Stimulated activated CD4-positive, alpha-beta T cell treated with anti-CD3 and anti-CD28 coated beads, TNF-alpha, amount 100 ng/mL, for 48 hours (primary cell): Measurements from ENCODE around the gene CD1E.
"Not testable (repeated sequence)": the region's sequence is repeated elsewhere in the genome, so short reads cannot be mapped to it uniquely, and the experiment has no call there.

Experiments used
- DNase-seq, 3 donors: peaks; one replicate each; pipeline ENCODE4 v3.0.0-alpha.2; 2020; ENCODE audit warnings: low read depth in 3 of 3

CD1E gene

DNA sequence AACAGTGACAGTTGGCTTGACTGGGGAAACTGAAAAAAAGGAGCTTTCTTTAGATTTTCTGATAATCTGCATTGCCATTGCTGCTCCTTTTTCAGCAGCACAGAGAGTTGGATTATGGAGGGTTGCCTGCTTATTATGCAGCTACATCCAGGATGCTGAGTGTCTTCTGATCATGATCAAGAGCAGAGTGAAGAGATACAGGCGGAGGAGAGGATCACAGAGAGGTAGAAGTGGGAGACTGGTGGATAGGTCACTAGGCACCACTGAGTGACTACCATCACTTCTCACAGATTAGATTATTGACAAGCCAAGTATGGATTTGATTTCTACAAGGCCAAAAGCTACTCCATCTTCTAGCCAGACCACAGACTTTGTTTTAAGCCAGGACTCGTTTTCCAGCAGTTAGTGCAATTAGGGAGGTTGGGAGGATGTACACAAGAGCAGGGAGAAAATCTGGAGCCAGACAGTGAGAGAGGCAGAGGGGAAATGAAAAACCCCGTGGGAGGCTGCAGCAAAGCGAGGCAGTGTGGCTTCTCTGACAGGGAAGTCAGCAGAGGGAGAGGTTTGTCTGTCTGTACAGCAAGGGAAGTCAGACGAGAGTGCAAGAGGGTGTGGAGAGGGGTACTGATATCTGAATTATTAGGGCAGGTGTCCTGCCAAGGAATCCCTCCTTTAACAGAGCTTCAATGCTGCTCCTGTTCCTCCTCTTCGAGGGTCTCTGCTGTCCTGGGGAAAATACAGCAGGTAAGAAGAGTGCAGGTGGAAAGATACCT lies at the start of gene CD1E:
Gene CD1E, plus strand, starts transcription at position 592 of the 773 bp plus-strand sequence. Its CDS starts 95 bp downstream, at position 687.
- DNase-seq, result no peak

DNA sequence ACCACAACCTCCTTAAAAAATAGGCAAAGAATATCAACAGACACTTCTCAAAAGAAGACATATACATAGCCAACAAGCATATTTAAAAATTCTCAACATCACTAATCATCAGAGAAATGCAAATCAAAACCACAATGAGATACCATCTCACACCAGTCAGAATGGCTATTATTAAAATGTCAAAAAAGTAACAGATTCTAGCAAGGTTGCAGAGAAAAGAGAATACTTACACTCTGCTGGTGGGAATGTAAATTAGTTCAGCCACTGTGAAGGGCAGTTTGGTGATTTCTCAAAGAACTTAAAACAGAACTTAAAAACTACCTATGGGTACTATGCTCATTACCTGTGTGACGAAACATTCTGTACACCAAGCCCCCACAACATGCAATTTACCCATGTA lies 43.1 kb upstream of the CD1E start:
- no peak for DNase-seq

DNA sequence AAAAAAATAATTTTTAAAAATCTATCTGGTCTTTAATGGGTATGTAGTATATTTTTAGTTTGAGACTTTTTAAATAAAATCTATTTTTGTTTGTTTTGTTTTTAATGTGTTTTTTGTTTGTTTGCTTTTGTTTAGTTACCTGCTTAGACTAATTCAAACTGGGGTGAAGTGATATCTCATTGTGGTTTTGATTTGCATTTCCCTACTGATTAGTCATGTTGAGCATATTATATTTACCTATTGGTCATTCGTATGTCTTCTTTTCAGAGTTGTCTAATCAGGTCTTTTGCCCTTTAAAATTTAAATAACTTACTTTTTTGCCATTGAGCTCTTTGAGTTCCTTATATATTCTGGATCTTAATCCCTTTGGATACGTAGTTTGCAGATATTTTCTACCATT lies 42.6 kb upstream of the CD1E start:
- no peak for DNase-seq

DNA sequence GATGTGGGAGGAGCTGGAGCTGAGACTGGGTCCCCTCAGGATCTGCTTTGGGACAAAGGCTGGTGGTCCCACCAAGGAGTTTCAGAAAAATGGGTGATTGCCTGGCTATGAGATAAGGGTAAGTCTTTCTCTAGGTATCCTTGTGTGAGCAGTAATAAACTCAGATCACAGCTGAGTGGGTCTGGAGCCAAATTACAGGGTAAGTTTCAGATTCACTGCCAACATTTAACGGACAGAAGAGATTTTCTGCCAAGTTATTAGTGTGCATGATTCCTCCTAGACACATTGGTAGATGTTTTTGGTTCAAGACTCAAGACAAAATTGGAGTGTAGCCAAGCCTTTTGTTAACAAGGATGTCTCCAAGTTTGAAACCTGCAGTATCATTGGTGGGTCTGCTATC lies 29.8 kb upstream of the CD1E start:
- no peak for DNase-seq

DNA sequence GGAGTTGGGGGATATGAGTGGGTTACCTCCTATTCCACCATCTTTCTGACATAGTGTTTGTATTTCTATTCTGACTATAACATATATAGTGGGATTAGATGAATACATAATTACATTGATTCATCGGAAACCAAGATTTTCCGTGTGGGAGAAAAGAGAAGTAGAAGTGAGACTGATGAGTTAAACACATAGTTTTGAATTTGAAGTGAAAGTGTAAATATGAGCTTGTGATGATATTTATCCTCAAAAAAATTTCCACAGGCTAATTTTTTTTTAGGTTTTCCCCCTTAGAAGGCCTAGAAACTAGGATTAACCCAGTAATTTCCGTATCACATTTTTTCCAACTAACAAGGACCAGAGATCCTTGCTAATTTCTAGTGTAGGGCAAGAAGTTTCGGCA lies 29.3 kb upstream of the CD1E start:
- DNase-seq, result no peak

DNA sequence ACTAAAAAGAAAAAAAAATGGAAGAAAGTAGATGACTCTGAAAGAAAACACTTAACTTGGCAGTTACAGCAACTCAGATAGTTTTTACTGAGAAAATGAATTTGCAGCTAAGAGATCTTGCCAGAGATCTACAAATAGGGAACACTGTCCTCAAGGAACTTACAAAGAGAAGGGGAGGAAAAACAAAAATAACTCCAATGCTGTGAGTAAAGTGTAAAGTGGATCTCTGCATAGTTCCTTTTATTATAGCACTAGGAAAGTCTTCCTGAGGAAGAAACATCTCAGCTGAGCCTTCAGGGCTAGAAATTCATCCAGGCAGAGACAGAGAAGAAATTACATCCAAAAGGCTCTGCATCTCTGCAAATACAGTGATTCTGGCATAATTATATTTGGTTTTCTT lies 26.2 kb upstream of the CD1E start:
- no peak for DNase-seq

DNA sequence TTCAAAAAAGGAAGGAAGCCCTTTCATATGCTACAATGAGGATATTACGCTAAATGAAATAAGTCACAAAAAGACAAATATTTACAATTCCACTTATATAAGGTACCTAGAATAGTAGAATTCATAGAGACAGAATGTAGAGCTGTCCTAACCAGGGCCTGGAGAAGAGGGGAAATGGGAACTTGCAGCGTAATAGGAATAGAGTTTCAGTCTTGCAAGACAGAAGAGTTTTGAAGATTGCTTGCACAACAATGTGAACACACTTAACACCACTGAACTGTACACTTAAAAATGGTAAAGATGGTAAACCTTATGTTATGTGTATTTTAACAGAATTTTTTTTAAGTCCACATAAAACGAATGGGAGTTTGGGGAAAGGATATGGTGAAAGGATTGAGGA lies 25.3 kb upstream of the CD1E start:
- DNase-seq, result no peak

DNA sequence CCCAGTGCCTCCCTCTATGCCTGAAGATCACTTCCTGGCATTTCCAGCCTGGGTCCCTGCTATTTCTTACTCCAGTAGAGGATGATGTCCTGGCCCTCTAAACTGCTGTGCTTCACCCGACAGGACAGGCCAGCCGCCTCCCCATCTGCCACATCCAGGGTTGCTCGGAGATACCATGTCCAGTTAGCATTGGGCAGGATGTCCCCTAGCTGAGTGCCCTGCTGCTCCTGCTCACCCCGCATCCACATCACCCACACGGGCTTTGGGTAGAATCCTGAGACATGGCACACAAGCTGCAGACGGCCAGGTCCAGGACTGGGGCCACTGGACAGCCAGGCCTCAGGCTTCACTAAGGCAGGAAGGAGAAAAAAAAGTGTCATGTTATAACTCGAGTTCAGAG lies 24.4 kb upstream of the CD1E start:
- no peak for DNase-seq

DNA sequence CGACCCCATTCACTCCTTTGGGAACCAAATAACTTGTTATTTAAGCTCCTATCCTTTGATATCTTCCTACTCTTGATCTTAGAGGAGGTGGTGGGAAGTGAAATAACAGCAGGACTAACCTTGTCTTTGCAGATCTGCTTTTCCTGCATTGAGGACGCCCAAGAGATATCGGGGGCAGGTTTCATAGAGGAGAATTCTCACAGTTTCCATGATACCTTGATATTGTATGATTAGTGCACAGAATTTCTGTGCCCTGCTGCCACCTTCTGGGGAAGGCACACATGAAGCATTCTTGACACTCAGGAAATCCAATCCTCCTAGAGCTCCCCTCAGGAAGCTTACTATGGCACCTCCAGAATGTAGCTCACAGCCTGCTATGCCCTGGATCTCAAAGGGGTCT lies 24.0 kb upstream of the CD1E start:
- DNase-seq, result peak in 1 of 3 donors; percentile 4

DNA sequence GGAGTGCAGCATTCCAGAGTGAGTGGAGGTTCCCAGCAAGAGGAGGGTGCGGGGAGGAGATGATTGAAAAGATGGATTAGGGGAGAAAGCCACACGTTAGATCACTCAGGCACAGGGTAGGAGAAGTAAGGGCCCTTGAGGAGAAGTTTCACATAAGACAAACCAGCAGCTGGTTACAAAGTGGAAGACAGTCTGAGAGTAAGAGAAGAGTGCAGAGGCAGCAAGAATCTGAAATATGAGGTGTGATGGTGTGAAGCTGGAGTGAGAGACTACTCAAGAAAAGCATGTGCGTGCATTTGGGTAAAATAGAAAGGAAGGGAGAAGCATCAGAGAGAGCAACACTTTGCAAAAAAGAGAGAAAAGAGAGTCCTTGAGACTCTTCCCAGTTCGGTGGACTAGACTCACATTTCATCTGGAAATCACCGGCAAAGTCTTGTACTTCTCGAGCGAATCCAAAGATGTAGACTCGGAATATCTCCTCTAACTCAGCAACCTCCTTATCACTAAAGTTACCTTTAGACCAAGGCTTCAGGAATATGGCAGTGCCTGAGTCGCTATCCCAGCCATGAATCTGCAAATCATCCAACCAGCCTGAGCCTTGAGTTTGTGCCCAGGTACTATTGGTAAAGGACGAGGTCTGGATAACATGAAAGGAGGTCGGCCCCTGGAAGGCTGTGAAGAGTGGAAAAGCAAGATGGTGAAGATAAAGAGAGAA lies 23.1 kb upstream of the CD1E start:
- DNase-seq, result no peak

DNA sequence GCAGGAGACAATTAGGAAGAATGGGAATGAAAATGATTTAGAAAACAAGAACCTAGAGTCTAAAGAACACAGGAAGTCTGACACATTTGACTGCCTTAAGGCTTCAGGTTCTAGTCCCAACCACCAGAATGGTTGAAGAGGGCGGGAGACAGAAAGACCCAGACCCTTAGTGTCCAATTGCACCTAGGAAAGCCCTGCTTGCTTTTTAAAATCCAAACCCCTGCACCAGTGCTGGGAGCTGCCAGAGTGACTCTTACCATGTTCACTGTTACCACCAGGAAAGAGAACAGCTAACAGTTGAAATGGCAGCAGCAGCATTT lies 22.6 kb upstream of the CD1E start:
- DNase-seq, result no peak

DNA sequence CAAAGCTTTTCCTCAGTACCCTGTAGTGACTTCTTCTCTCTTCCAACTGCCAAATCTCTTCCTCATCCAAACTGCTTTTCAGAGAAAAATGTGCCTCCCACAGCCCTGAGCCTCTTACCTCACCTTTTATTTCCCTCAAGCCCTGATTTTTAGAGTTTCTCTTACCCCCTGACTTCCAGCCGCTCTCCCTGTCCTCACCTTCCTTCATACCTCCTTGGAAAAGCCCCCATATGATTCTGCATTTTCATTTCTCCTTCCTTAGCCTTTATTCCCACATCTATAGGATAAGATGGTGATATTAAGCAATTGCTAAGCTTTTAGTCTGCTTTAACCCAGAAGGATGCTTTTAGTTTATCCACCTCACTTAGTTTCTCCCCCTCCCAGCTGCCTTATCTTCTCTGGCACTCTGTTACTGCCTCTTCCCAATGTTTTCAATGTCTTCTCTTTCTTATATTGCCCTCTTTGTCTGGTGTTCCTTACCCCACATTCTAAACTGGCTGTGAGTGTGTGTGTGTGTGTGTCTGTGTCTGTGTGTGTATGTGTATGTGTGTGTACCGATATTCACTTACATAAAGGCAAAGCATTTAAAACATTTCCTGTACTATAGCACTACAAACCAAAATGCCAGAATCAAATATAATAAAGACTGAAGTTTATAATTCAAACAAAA lies 22.1 kb upstream of the CD1E start, which contains the start of gene CD1B:
Gene CD1B, minus strand, starts transcription at position 51 of the 670 bp plus-strand sequence. CDS start 108 bp downstream, outside the sequence.
- DNase-seq, result no peak

DNA sequence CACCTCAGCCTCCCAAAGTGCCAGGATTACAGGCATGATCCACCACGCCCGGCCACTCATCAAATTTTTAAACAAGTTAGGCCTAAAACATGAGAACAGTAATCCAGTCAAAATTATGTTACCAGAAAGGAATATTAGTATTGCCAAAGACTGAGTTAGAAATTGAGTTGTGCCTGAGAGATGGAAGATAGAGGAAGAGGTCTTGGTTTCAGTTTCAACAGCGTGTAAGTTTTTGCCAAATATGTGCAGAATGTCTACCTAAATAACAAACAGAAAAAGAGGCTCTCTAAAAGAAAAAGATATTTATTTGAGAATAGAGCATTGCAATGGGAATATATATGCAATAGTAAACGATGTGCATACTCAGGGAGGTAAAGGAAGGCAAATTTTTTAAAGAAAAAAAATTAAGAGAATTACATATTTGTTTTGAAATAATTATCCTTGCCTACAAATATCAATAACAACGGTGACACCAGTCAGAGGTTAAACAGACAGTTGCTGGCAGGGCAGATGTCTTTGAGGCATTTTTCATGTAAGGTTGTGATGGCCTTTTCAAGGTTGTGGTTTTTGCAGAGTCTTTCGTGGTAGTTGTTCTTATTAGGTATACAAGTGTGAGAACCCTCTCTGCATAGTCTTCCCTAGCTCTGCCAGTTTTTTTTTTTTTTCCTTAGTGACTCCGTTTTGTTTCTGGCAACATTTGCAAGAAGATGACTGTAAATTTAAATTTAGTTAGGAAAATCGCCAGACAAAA lies 20.1 kb upstream of the CD1E start:
- DNase-seq, result no peak

DNA sequence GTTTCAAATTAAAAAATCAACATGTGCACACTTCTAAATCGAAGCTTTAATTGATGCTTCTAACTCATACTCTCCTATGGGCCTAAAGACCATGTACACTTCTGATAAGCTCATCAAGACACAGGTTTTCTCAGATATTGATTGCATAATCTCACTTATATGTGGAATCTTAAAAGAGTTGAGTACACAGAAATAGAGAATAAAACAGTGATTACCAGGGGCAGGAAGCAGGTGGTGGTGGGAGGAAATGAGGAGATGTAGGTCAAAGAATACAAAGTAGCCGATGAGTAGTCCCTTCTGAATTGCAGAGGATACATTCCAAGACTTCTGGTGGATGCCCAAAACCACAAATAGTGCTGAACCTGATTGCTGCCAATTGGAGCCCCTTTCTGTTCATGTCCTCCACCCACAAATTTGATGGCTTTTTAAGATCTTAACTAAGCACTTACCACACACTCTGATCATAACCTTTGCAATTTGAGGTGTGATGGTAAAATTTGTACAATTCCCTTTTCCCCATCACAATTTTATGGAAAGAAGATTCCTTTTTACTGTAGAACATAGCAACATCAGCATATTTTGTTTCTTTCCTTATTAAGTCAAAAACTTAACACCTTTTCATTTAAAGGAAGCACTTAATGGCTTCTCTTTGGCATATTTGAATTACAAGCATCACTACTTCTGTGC lies 19.0 kb upstream of the CD1E start:
- DNase-seq, result no peak

DNA sequence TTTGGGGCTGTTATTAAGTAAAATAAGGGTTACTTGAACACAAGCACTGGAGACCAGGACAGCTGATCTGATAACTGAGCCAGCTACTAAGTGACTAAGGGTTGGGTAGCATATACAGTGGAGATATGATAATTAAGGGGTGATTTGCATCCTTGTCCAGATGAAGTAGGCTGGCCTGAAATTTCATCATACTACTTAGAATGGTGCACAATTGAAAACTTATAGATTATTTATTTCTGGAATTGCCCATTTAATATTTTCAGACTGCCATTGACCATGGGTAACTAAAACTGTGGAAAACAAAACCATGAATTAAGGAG lies 18.5 kb upstream of the CD1E start:
- DNase-seq, result no peak

DNA sequence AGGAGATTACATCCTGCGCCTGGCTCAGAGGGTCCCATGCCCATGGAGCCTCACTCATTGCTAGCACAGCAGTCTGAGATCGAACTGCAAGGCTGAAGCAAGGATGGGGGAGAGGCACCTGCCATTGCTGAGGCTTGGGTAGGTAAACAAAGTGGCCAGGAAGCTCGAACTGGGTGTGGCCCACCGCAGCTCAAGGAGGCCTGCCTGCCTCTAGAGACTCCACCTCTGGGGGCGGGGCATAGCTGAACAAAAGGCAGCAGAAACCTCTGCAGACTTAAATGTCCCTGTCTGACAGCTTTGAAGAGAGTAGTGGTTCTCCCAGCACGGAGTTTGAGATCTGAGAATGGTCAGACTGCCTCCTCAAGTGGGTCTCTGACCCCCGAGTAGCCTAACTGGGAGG lies 17.3 kb upstream of the CD1E start:
- not testable (repeated sequence) for DNase-seq

DNA sequence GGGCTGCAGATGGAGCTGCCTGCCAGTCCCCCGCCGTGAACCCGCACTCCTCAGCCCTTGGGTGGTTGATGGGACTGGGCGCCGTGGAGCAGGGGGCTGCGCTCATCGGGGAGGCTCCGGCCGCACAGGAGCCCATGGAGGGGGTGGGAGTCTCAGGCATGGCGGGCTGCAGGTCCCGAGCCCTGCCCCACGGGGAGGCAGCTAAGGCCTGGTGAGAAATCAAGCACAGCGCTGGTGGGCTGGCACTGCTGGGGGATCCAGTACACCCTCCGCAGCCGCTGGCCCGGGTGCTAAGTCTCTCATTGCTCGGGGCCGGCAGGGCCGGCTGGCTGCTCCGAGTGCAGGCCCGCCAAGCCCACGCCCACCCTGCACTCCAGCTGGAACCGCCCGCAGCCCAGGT lies 4.7 kb upstream of the CD1E start:
- not testable (repeated sequence) for DNase-seq

DNA sequence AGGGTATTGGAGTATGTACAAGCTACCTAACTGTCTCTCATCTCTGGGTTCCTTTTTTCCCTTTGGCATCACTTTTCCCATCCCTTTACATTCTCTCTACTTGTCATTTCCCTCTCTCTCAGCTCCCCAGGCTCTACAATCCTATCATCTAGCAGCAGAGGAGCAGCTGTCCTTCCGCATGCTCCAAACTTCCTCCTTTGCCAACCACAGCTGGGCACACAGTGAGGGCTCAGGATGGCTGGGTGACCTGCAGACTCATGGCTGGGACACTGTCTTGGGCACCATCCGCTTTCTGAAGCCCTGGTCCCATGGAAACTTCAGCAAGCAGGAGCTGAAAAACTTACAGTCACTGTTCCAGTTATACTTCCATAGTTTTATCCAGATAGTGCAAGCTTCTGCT lies 561 bp downstream of the CD1E start:
- no peak for DNase-seq

DNA sequence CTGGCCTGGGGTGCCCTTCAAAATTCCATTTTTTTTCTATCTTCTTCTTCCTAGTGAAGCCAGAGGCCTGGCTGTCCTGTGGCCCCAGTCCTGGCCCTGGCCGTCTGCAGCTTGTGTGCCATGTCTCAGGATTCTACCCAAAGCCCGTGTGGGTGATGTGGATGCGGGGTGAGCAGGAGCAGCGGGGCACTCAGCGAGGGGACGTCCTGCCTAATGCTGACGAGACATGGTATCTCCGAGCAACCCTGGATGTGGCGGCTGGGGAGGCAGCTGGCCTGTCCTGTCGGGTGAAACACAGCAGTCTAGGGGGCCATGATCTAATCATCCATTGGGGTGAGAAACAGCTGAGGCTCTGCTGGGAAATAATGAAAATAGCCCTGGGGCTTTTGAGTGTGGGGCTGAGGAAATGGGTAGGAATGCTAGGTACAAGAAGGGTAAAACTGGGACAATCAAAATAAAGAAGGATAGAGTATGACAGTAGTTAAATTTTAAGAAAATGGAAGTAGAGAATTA lies 2.1 kb downstream of the CD1E start:
- no peak for DNase-seq

DNA sequence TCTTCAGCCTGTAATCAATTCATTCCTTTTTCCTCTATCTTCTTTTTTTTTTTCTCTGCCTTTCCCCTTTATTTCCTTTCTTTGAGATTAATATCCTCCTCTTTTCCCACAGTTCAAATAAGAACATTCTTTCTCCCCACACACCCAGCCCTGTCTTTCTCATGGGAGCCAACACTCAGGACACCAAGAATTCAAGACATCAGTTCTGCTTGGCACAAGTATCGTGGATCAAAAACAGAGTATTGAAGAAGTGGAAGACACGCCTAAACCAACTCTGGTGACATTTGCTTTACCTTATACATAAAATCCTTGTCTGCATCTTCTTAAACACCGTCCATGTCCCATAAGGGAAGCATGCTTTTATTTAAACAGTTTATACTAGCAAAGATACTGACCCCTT lies 2.9 kb downstream of the CD1E start:
- no peak for DNase-seq

DNA sequence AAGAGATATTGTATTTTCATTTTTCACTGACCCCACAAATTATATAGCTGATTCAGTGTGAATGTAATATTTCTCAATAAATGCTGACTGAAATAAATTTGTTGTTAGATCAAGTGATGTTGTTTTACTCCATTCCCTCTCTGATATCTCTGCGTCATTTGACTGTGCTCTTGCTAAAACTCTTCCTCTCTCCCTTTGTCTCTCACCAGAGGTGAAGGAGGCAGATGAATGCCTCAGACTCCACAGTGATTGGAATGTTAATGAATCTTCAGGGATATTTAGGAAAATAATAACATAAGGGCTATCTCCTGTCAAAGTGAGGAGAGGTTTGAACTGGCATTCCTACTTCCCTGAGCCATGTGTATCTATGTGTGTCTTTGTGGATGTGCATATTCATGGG lies 3.7 kb downstream of the CD1E start:
- DNase-seq, result no peak

DNA sequence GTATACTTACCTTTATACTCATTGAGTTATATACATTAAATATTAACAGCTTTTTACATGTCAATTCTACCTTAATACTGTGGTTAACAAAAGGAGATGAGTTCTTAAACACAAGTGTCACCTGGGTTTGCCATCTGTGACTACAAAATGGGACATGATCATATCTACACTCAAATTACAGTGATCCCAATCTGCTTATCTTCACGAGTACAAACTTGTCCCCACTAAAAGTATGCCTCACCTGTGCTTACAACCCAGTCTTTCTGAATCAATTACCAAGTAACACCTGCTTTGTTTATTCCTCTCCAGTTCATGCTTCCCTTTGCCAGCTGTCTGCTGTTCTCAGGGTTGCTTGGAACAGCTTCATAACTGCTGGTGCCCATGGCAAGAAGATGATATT lies 8.8 kb downstream of the CD1E start:
- DNase-seq, result no peak
